Measurements from ENCODE around the gene UFD1. TPM values are rescaled to one million over a fixed set of nuclear protein-coding genes. Genes with fewer than 3 reads are reported as not detected.

The UFD1 gene
- total RNA-seq, 2 experiments from 2014 or later: 80.1 to 111 TPM

- H3K27me3 Mint-ChIP-seq: no peaks in the 10 kb centered on the region
- H3K4me3 Mint-ChIP-seq: no peak overlapping the region
- no peaks in the 10 kb centered on the region for H3K9me3 Mint-ChIP-seq (ENCODE audit: low read depth)
- no peak for ATAC-seq
- DNase-seq: no peak
- CTCF ChIA-PET: no interaction called here
- H3K36me3 Mint-ChIP-seq: peaks cover 31% of the 10 kb centered on the region
- H3K27ac Mint-ChIP-seq: no peak overlapping the region
- peaks cover 7% of the 10 kb centered on the region for H3K4me1 Mint-ChIP-seq
Measured at GRCh38 chr22:19497245-19497644, 18.3 kb upstream of the UFD1 start.

- Mint-ChIP-seq H3K4me3 (no peak overlapping the region), H3K27ac (no peak overlapping the region), H3K36me3 (peaks cover 39% of the 10 kb centered on the region), H3K9me3 (ENCODE audit: low read depth) (no peaks in the 10 kb centered on the region), H3K4me1 (peaks cover 14% of the 10 kb centered on the region), H3K27me3 (no peaks in the 10 kb centered on the region)
- ATAC-seq (no peak), DNase-seq (no peak)
- CTCF ChIA-PET: interaction anchor here (1.3 kb wide), 1 partner anchor 134 kb away, joined by 5 read pairs; no protein-coding TSS in a partner anchor
Measured at GRCh38 chr22:19496324-19496630, 17.3 kb upstream of the UFD1 start.

GRCh38 chr22:19495562-19496323 is 16.8 kb upstream of the UFD1 start:
- Mint-ChIP-seq H3K36me3 (peaks cover 39% of the 10 kb centered on the region), H3K4me3 (no peak overlapping the region), H3K9me3 (ENCODE audit: low read depth) (no peaks in the 10 kb centered on the region), H3K27me3 (no peaks in the 10 kb centered on the region), H3K27ac (no peak overlapping the region), H3K4me1 (peaks cover 14% of the 10 kb centered on the region)
- CTCF ChIA-PET: interaction anchor here (1.3 kb wide), 1 partner anchor 134 kb away, joined by 5 read pairs; no protein-coding TSS in a partner anchor
- ATAC-seq (no peak), DNase-seq (no peak)

- peaks cover 19% of the 10 kb centered on the region for H3K4me1 Mint-ChIP-seq
- ATAC-seq (no peak), DNase-seq (no peak)
- H3K27ac Mint-ChIP-seq: no peak overlapping the region
- CTCF ChIA-PET: no interaction called here
- H3K36me3 Mint-ChIP-seq: peaks cover 45% of the 10 kb centered on the region
- no peaks in the 10 kb centered on the region for H3K27me3 Mint-ChIP-seq
- no peaks in the 10 kb centered on the region for H3K9me3 Mint-ChIP-seq (ENCODE audit: low read depth)
- no peak overlapping the region for H3K4me3 Mint-ChIP-seq
Measured at GRCh38 chr22:19494676-19495173, 15.7 kb upstream of the UFD1 start.

GRCh38 chr22:19494001-19494560 is 15.1 kb upstream of the UFD1 start:
- H3K36me3 Mint-ChIP-seq: peaks cover 46% of the 10 kb centered on the region
- no peaks in the 10 kb centered on the region for H3K9me3 Mint-ChIP-seq (ENCODE audit: low read depth)
- DNase-seq (no peak), ATAC-seq (no peak)
- peaks cover 21% of the 10 kb centered on the region for H3K4me1 Mint-ChIP-seq
- no peaks in the 10 kb centered on the region for H3K27me3 Mint-ChIP-seq
- no peak overlapping the region for H3K4me3 Mint-ChIP-seq
- no peak overlapping the region for H3K27ac Mint-ChIP-seq
- CTCF ChIA-PET: no interaction called here

- DNase-seq: no peak
- no peak overlapping the region for H3K4me3 Mint-ChIP-seq
- H3K9me3 Mint-ChIP-seq (ENCODE audit: low read depth): no peaks in the 10 kb centered on the region
- peak; percentile 23 for ATAC-seq
- H3K36me3 Mint-ChIP-seq: peaks cover 56% of the 10 kb centered on the region
- H3K27ac Mint-ChIP-seq: peak overlapping the region; percentile 36
- H3K27me3 Mint-ChIP-seq: no peaks in the 10 kb centered on the region
- peaks cover 21% of the 10 kb centered on the region for H3K4me1 Mint-ChIP-seq
- CTCF ChIA-PET: interaction anchor here (1.9 kb wide), 1 partner anchor 15 kb away, joined by 5 read pairs; no protein-coding TSS in a partner anchor
Measured at GRCh38 chr22:19492504-19493174, 13.6 kb upstream of the UFD1 start.

GRCh38 chr22:19490628-19491230 is 11.7 kb upstream of the UFD1 start:
- H3K27ac Mint-ChIP-seq: no peak overlapping the region
- H3K27me3 Mint-ChIP-seq: no peaks in the 10 kb centered on the region
- ATAC-seq (no peak), DNase-seq (no peak)
- H3K36me3 Mint-ChIP-seq: peaks cover 51% of the 10 kb centered on the region
- no peaks in the 10 kb centered on the region for H3K9me3 Mint-ChIP-seq (ENCODE audit: low read depth)
- CTCF ChIA-PET: interaction anchor here (1.2 to 1.9 kb wide), 2 partner anchors 13 to 16 kb away, joined by 4 to 5 read pairs; no protein-coding TSS in a partner anchor
- no peak overlapping the region for H3K4me3 Mint-ChIP-seq
- peaks cover 21% of the 10 kb centered on the region for H3K4me1 Mint-ChIP-seq

- peaks cover 55% of the 10 kb centered on the region for H3K36me3 Mint-ChIP-seq
Measured at GRCh38 chr22:19488884-19489843, 10.2 kb upstream of the UFD1 start.

GRCh38 chr22:19488285-19488684 is 9.3 kb upstream of the UFD1 start:
- DNase-seq (no peak), ATAC-seq (no peak)
- Mint-ChIP-seq H3K27ac (no peak overlapping the region), H3K4me3 (no peak overlapping the region), H3K27me3 (no peaks in the 10 kb centered on the region), H3K9me3 (ENCODE audit: low read depth) (no peaks in the 10 kb centered on the region), H3K36me3 (peaks cover 56% of the 10 kb centered on the region), H3K4me1 (peaks cover 27% of the 10 kb centered on the region)
- CTCF ChIA-PET: no interaction called here

More at GRCh38 chr22:19488884-19489843, 10.2 kb upstream of the UFD1 start:
- Mint-ChIP-seq H3K4me1 (peaks cover 23% of the 10 kb centered on the region), H3K27me3 (no peaks in the 10 kb centered on the region), H3K27ac (no peak overlapping the region), H3K4me3 (no peak overlapping the region), H3K9me3 (ENCODE audit: low read depth) (no peaks in the 10 kb centered on the region)
- CTCF ChIA-PET: interaction anchor here (1.7 kb wide), 1 partner anchor 141 kb away, joined by 6 read pairs; no protein-coding TSS in a partner anchor
- no peak for DNase-seq
- no peak for ATAC-seq

- no peaks in the 10 kb centered on the region for H3K9me3 Mint-ChIP-seq (ENCODE audit: low read depth)
- peaks cover 43% of the 10 kb centered on the region for H3K36me3 Mint-ChIP-seq
- CTCF ChIA-PET: no interaction called here
- ATAC-seq (no peak), DNase-seq (no peak)
- H3K4me3 Mint-ChIP-seq: no peak overlapping the region
- H3K27me3 Mint-ChIP-seq: no peaks in the 10 kb centered on the region
- peaks cover 24% of the 10 kb centered on the region for H3K4me1 Mint-ChIP-seq
- no peak overlapping the region for H3K27ac Mint-ChIP-seq
Measured at GRCh38 chr22:19483481-19484244, 4.7 kb upstream of the UFD1 start.

- Mint-ChIP-seq H3K36me3 (peaks cover 33% of the 10 kb centered on the region), H3K4me1 (peaks cover 30% of the 10 kb centered on the region), H3K27ac (no peak overlapping the region), H3K9me3 (ENCODE audit: low read depth) (no peaks in the 10 kb centered on the region), H3K4me3 (no peak overlapping the region), H3K27me3 (no peaks in the 10 kb centered on the region)
- DNase-seq (no peak), ATAC-seq (no peak)
- CTCF ChIA-PET: no interaction called here
Measured at GRCh38 chr22:19482297-19482696, 3.3 kb upstream of the UFD1 start.

GRCh38 chr22:19480789-19481188 is 1.8 kb upstream of the UFD1 start:
- DNase-seq (no peak), ATAC-seq (no peak)
- no peaks in the 10 kb centered on the region for H3K9me3 Mint-ChIP-seq (ENCODE audit: low read depth)
- no peaks in the 10 kb centered on the region for H3K27me3 Mint-ChIP-seq
- peak overlapping the region; percentile 99 for H3K4me3 Mint-ChIP-seq
- CTCF ChIA-PET: interaction anchor here (1.5 kb wide), 1 partner anchor 337 kb away, joined by 6 read pairs; the partner anchor contains the start of gene ESS2
- H3K27ac Mint-ChIP-seq: peak overlapping the region; percentile 98
- peaks cover 28% of the 10 kb centered on the region for H3K36me3 Mint-ChIP-seq
- H3K4me1 Mint-ChIP-seq: peaks cover 41% of the 10 kb centered on the region

Measured in activated CD8-positive, alpha-beta memory T cell treated with anti-CD3 and anti-CD28 coated beads, Interleukin-2, amount 10 ng/mL, durations not matched to agents 7 days and 5 days (primary cell).